OCI-LY7 (cell line): ENCODE data around the gene CLMP. TPM values are rescaled to one million over a fixed set of nuclear protein-coding genes. Genes with fewer than 3 reads are reported as not detected.

Experiments
- BruUV-seq: library from RNA; stranded (reverse); fragments of 400-500 nt; replicated peaks from 2 replicates; lab custom pipeline; 2021; lab: Mats Ljungman, UMichigan
- CTCF ChIA-PET: fragments of 300-600 bp; sonication (Branson Sonifier 250); formaldehyde crosslinking; loops from one replicate; lab custom pipeline; 2022; ENCODE audit warnings: antibody characterized with exemption; ENCODE audit not compliant: unreplicated experiment; lab: Charles Lee
- POLR2A ChIA-PET: fragments of 300-600 bp; sonication (Branson Sonifier 250); formaldehyde crosslinking; loops from one replicate; lab custom pipeline; 2022; ENCODE audit warnings: antibody characterized with exemption; lab: Charles Lee
- DNase-seq: peaks from one replicate; pipeline ENCODE4 v3.0.0-alpha.2; 2015; ENCODE audit warnings: low spot score
- H2AFZ ChIP-seq: fragments of 200-600 bp; sonication (generic), shearing (Covaris generic); 2 replicates; pipeline ENCODE4 v1.6.1; 2014; ENCODE audit warnings: mild to moderate bottlenecking, antibody characterized with exemption, low read length, moderate library complexity
- H3K27ac ChIP-seq: fragments of 200-600 bp; sonication (generic); 2 replicates; pipeline ENCODE4 v1.5.1; 2014; ENCODE audit warnings: mixed run types, low read depth, mild to moderate bottlenecking, moderate library complexity, low read length, inconsistent platforms; ENCODE audit not compliant: poor library complexity, severe bottlenecking
- H3K36me3 ChIP-seq: fragments of 200-600 bp; sonication (generic); 2 replicates; pipeline ENCODE4 v1.6.1; 2014; ENCODE audit warnings: mild to moderate bottlenecking, antibody characterized with exemption, low read length, moderate library complexity, mixed read lengths; ENCODE audit not compliant: insufficient read depth
- H3K4me1 ChIP-seq: fragments of 200-600 bp; sonication (generic); 2 replicates; pipeline ENCODE4 v1.5.1; 2014; ENCODE audit warnings: mild to moderate bottlenecking, low read length; ENCODE audit not compliant: insufficient read depth, poor library complexity, severe bottlenecking
- H3K4me2 ChIP-seq: fragments of 200-600 bp; sonication (generic); 2 replicates; pipeline ENCODE4 v1.6.1; 2014; ENCODE audit warnings: mild to moderate bottlenecking, low read length
- H3K4me3 ChIP-seq: fragments of 200-600 bp; sonication (generic); 2 replicates; pipeline ENCODE4 v1.5.1; 2014; ENCODE audit warnings: mild to moderate bottlenecking, low read depth, low read length; ENCODE audit not compliant: poor library complexity, severe bottlenecking
- H3K79me2 ChIP-seq: fragments of 200-600 bp; sonication (generic); 2 replicates; pipeline ENCODE4 v1.6.1; 2016; ENCODE audit warnings: low read depth, mild to moderate bottlenecking, low read length, moderate library complexity, mixed read lengths; ENCODE audit not compliant: insufficient read depth
- H3K9me2 ChIP-seq: fragments of 200-600 bp; sonication (generic); 2 replicates; pipeline ENCODE4 v1.6.1; 2016; ENCODE audit warnings: mild to moderate bottlenecking, low read length, mixed read lengths; ENCODE audit not compliant: insufficient read depth
- H3K9me3 ChIP-seq: fragments of 200-600 bp; sonication (generic); 2 replicates; pipeline ENCODE4 v1.6.1; 2014; ENCODE audit warnings: mild to moderate bottlenecking, mixed run types, low read length, mixed read lengths
- H4K20me1 ChIP-seq: fragments of 200-600 bp; sonication (generic); 2 replicates; pipeline ENCODE4 v1.6.1; 2014; ENCODE audit warnings: mild to moderate bottlenecking, antibody characterized with exemption, low read length, moderate library complexity, mixed read lengths; ENCODE audit not compliant: insufficient read depth
- CTCF ChIP-seq: fragments of 200-600 bp; sonication (generic); conservative IDR thresholded peaks from 2 replicates; pipeline ENCODE4 v1.5.1; 2014; ENCODE audit warnings: mild to moderate bottlenecking, antibody characterized with exemption, low read length, moderate library complexity, mixed read lengths
- EZH2phosphoT487 ChIP-seq: fragments of 200-600 bp; sonication (generic); IDR thresholded peaks from 2 replicates; pipeline ENCODE4 v1.6.1; 2018; ENCODE audit warnings: low read depth, borderline replicate concordance, mild to moderate bottlenecking, mixed run types, antibody characterized with exemption, low read length, moderate library complexity, mixed read lengths
- intact Hi-C: fragments of 100-400 bp; cut with micrococcal nuclease; formaldehyde crosslinking; loops from one replicate; pipeline ENCODE4 v1.10.0; 2022; ENCODE audit not compliant: unreplicated experiment
- total RNA-seq, 2 experiments: library from RNA; depleted of rRNA in 1 of 2; stranded (reverse); fragments of >200 nt in 1 of 2; shearing (Covaris generic) in 1 of 2; gene quantifications; 2 replicates each; pipeline ENCODE4 v1.2.3, GENCODE V29; 2014 to 2022

Gene CLMP
- total RNA-seq, 2 experiments from 2014 or later: not detected

GRCh38 chr11:123122341-123122740 is 72.7 kb downstream of the CLMP start:
- Histone ChIP-seq H4K20me1 (no peaks in the 10 kb centered on the region), H2AFZ (no peak overlapping the region), H3K36me3 (no peaks in the 10 kb centered on the region), H3K27ac (no peak overlapping the region), H3K9me3 (no peaks in the 10 kb centered on the region), H3K9me2 (no peaks in the 10 kb centered on the region), H3K4me2 (no peak overlapping the region), H3K4me3 (no peak overlapping the region), H3K79me2 (no peaks in the 10 kb centered on the region), H3K4me1 (no peaks in the 10 kb centered on the region)
- intact Hi-C loops: no loop called here
- DNase-seq: no peak
- no TSS peak for BruUV-seq
- POLR2A ChIA-PET: interaction anchor here (0.7 to 1.3 kb wide), 2 partner anchors 37 to 69 kb away, joined by 3 read pairs; no protein-coding TSS in a partner anchor
- TF ChIP-seq CTCF (no peak), EZH2phosphoT487 (no peak)
- CTCF ChIA-PET: no interaction called here

DNA sequence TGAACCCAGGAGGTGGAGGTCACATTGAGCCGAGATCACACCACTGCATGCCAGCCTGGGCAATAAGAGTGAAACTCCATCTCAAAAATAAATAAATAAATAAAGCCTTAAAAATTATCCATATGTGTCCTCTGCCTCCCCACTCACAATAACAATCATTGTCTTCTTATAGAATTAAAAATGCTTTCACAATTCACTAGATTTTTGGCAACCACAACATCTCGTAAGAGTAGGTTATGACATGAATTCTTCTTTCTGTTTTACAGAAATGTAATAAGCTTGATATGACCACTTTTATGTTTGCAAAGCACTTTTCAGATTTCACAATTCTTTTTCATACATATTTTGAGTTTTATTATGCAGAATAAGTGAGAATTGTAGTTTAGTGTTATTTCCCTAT is 78.6 kb downstream of the CLMP start:
- TF ChIP-seq CTCF (no peak), EZH2phosphoT487 (no peak)
- Histone ChIP-seq H3K4me3 (no peak overlapping the region), H3K4me2 (no peak overlapping the region), H3K27ac (no peak overlapping the region), H2AFZ (no peak overlapping the region), H3K79me2 (no peaks in the 10 kb centered on the region), H3K9me3 (no peaks in the 10 kb centered on the region), H3K36me3 (no peaks in the 10 kb centered on the region), H4K20me1 (no peaks in the 10 kb centered on the region), H3K4me1 (no peaks in the 10 kb centered on the region), H3K9me2 (no peaks in the 10 kb centered on the region)
- no peak for DNase-seq
- ChIA-PET POLR2A (no interaction called here), CTCF (no interaction called here)
- no TSS peak for BruUV-seq
- intact Hi-C loops: no loop called here

DNA sequence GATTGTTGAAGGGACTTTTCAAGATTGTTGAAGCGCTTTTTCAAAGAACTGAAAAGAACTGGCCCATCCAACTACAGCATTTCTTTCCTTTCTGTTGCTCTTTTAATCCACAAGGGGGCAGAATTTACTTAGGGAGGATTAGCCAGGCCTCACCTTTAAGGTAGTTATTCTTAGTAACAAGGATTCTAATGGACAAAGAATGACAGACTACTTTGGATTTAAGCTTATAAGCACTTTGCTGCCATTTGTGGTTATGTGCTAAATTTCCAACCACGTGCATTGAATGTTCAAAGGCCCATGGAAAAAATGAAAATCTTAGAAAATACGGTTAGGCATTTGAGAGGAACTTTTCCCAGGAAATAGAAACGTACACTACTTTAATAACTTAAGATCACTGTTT is 83.6 kb downstream of the CLMP start:
- peak; percentile 66 for DNase-seq

More for the DNA sequence above, 83.6 kb downstream of the CLMP start:
- Histone ChIP-seq H3K4me2 (no peak overlapping the region), H3K36me3 (no peaks in the 10 kb centered on the region), H2AFZ (no peak overlapping the region), H3K9me3 (no peaks in the 10 kb centered on the region), H3K4me3 (no peak overlapping the region), H3K79me2 (no peaks in the 10 kb centered on the region), H4K20me1 (no peaks in the 10 kb centered on the region), H3K4me1 (no peaks in the 10 kb centered on the region), H3K9me2 (no peaks in the 10 kb centered on the region), H3K27ac (no peak overlapping the region)
- no TSS peak for BruUV-seq
- POLR2A ChIA-PET: interaction anchor here (0.9 kb wide), 1 partner anchor 49 kb away, joined by 3 read pairs; the partner anchor contains the start of gene HSPA8
- TF ChIP-seq EZH2phosphoT487 (no peak), CTCF (peak; percentile 95)
- CTCF ChIA-PET: interaction anchor here (1.0 kb wide), 1 partner anchor 192 kb away, joined by 3 read pairs; no protein-coding TSS in a partner anchor
- intact Hi-C loops: loop anchor here (1.0 kb wide), 2 partner anchors 136 to 367 kb away; no protein-coding TSS in a partner anchor
